Middle frontal gyrus (tissue), 1 donor: ENCODE measurements around the gene BPTF.
"Not testable (repeated sequence)": the region's sequence is repeated elsewhere in the genome, so short reads cannot be mapped to it uniquely, and the experiment has no call there.

Experiments
- DNase-seq: peaks from one replicate; pipeline ENCODE4 v3.0.0-alpha.2; 2015; ENCODE audit warnings: low spot score; ENCODE audit errors: extremely low spot score

The BPTF gene

GRCh38 chr17:68011199-68011665, 185.9 kb downstream of the BPTF start:
- DNase-seq = no peak

DNA sequence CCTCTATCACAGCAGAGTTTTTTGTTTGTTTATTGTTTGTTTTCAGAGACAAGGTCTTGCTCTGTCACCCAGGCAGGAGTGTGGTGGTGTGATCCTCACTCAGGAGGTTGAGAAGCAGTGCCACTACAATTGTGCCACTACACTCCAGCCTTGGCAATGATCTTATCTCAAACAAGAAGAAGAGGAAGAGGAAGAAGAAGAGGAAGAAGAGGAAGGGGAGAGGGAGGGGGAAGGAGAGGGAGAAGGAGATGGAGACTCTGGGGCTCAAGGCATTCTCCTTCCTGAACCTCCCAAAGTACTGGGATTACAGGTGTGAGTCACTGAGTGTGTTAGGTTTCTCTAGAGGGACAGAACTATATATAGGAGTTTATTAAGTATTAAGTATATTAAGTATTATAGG, 188.1 kb downstream of the BPTF start:
- DNase-seq = no peak

- DNase-seq = no peak
Measured at GRCh38 chr17:68015081-68015723, 189.9 kb downstream of the BPTF start.

- no peak for DNase-seq
Measured at GRCh38 chr17:68016838-68017237, 191.5 kb downstream of the BPTF start.

DNA sequence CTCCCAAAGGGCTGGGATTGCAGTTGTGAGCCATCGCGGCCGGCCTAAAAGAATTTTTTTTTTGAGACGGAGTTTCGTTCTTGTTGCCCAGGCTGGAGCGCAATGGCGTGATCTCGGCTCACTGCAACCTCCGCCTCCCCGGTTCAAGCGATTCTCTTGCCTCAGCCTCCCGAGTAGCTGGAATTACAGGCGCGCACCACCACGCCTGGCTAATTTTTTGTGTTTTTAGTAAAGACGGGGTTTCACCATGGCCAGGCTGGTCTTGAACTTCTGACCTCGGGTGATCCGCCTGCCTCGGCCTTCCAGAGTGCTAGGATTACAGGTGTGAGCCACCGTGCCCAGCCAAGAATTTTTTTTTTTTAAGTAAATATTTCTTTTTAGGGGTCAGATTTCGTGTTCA, 193.2 kb downstream of the BPTF start:
- not testable (repeated sequence) for DNase-seq

DNA sequence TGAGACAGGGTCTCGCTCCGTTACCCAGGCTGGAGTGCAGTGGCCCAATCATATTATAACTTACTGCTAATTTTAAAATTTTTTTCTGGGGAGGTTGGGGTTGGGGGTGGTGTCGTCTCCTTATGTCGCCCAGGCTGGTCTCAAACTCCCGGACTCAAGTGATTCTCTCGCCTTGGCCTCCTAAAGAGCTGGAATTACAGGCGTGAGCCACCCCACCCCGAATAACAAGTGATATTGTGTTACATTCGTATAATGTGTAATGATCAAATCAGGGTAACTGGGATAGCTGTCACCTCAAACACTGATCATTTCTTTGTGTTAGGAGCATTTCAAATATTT, 194.0 kb downstream of the BPTF start:
- DNase-seq = no peak

DNA sequence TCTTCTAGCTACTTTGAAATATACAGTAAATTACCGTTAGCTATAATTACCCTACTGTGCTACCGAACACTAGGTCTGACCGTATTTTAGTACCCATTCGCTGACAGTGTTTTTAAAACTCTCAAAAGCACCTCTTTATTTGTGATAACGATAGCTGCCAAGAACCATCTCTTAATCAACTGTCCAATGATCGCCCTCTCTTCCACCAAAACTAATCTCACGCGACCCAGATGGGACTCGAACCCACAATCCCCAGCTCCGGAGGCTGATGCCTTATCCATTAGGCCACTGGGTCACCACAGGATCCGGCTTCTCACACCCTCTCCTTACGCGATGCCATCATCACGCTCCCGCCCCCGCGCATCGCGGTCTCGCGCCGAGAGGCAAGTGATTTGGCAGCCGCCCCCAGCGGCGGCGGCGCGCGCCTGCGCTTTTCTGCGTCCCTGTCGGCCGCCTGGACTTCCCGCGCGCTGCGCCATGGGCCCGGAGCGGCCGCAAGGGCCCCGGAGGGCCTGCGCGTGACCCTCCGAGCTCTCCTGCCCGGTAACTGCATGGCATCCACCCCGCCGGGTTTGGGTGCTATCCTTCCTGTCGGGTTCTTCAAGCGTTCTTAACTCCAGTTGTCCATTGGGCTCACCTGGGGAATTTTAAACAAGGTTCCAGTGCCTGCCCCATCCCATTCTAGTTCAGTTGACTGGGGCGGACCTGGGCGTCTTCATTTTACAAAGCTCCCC, 194.5 kb downstream of the BPTF start:
- DNase-seq = peak; percentile 97

DNA sequence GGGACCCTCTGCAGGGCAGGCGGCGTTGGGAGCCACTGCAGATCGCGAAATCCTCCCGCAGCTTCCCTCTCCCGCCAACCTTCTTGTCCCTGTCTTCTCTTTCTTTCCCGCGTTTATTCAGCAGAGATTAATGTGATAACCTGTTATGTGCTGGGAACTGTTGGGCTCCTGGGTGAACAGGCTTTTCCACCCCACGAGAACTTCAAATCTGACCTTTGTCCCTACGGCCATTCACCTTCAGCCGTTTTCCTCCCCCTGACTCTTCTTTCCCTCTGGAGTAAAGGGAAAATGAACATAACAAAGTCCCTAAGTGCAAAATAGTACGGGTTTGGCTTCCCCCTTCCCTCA, 195.1 kb downstream of the BPTF start:
- DNase-seq = no peak

- DNase-seq = not testable (repeated sequence)
Measured at GRCh38 chr17:68020791-68021190, 195.5 kb downstream of the BPTF start.

GRCh38 chr17:68021963-68022362, 196.7 kb downstream of the BPTF start:
- DNase-seq = no peak

- DNase-seq = not testable (repeated sequence)
Measured at GRCh38 chr17:68022547-68022946, 197.2 kb downstream of the BPTF start.

DNA sequence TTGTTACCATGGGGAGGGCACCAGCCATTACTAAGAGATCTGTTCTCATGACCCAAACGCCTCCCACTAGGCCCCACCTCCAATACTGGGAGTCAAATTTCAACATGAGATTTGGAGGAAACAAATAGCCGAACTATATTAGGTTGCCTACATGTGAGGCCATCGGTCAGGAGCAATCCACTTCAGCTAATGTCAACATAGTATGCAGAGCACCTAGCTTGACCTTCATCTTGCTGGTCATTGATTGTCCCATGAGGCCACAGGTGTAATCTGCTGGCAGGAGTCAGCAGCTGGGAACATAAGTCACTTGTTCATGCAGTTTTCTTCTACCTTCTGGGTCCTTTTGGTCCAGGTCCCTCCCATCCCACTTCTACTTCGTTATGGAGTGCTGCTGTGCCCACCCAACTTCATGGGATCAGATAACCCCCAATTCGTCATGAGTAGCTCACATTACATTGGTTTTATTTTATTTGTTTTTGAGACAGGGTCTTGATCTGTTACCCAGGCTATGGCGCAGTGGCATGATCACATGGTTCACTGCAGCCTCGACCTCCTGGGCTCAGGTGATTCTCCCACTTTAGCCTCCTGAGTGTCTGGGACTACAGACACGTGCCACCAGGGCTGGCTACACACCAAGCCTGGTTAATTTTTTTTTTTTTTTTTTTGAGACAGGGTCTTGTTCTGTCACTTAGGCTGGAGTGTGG, 204.4 kb downstream of the BPTF start:
- DNase-seq = no peak
